K562 (cell line): ENCODE data around the gene CLHC1. TPM values are rescaled to one million over a fixed set of nuclear protein-coding genes. Genes with fewer than 3 reads are reported as not detected.

Experiments used
- CC2D1A ChIP-seq: fragments of 450-650 bp; IDR thresholded peaks from 2 replicates; pipeline ENCODE4 v1.6.1; 2017; ENCODE audit warnings: mild to moderate bottlenecking
- E2F3 ChIP-seq: fragments of 250-450 bp; sonication (Bioruptor Pico); IDR thresholded peaks from 2 replicates; pipeline ENCODE4 v1.4.0; 2020; ENCODE audit warnings: mild to moderate bottlenecking
- GABPA ChIP-seq: fragments of 200-800 bp; sonication (Bioruptor generic); conservative IDR thresholded peaks from 2 replicates; pipeline ENCODE4 v1.6.1; 2016; ENCODE audit warnings: low read depth, missing genetic modification characterization, missing compliant biosample characterization
- HLTF ChIP-seq: fragments of 450-650 bp; IDR thresholded peaks from 2 replicates; pipeline ENCODE4 v1.6.1; 2016
- NR2F6 ChIP-seq: fragments of 450-650 bp; formaldehyde crosslinking; IDR thresholded peaks from 2 replicates; pipeline ENCODE4 v1.4.0; 2020; ENCODE audit warnings: mild to moderate bottlenecking
- RB1 ChIP-seq: fragments of 450-650 bp; IDR thresholded peaks from 2 replicates; pipeline ENCODE4 v1.6.1; 2017; ENCODE audit warnings: low read depth, mild to moderate bottlenecking
- SMARCA5 ChIP-seq: fragments of 450-650 bp; IDR thresholded peaks from 2 replicates; pipeline ENCODE4 v1.6.1; 2016
- polyA plus RNA-seq, 8 experiments: library from polyadenylated mRNA; depleted of rRNA in 4 of 8; stranded (reverse) in 5 of 8; unstranded in 3 of 8; fragments of >200 nt; fragmentation: Nextera tagmentation in 2 of 8; fragmentation: Illumina TruSeq in 1 of 8; extraction: Ambion mirVana in 2 of 8; extraction: Trizol in 1 of 8; gene quantifications; 2 replicates each; pipeline versions ENCODE4 v1.2.1 to v1.2.3, GENCODE V29; 2011 to 2014; ENCODE audit warnings: inconsistent platforms in 1 of 8, missing spikeins in 1 of 8
- total RNA-seq, 7 experiments: library from RNA; depleted of rRNA in 6 of 7; stranded (reverse); fragments of >200 nt in 6 of 7; fragmentation: Illumina TruSeq in 2 of 7; extraction: Trizol in 2 of 7; gene quantifications; 2 replicates each; pipeline versions ENCODE4 v1.2.1 to v1.2.3, GENCODE V29; 2011 to 2021; ENCODE audit warnings: low replicate concordance in 1 of 7
- TF ChIP-seq, protein P1 (sequence below), 2 experiments: fragments of 450-650 bp in 1 of 2; sonication (generic) in 1 of 2; formaldehyde crosslinking in 1 of 2; IDR thresholded peaks; 2 replicates each; pipeline versions ENCODE4 v1.7.1 to v1.9.0; 2016 to 2022; ENCODE audit warnings: inconsistent platforms in 1 of 2, mild to moderate bottlenecking in 1 of 2, missing genetic modification reagents in 1 of 2

The CLHC1 gene
- total and polyA plus RNA-seq, 9 of the 15 experiments (the other 6 are each of a cell fraction or from before 2014, with no cell fraction given): 3.7 to 14.3 (median 8.6) TPM

DNA sequence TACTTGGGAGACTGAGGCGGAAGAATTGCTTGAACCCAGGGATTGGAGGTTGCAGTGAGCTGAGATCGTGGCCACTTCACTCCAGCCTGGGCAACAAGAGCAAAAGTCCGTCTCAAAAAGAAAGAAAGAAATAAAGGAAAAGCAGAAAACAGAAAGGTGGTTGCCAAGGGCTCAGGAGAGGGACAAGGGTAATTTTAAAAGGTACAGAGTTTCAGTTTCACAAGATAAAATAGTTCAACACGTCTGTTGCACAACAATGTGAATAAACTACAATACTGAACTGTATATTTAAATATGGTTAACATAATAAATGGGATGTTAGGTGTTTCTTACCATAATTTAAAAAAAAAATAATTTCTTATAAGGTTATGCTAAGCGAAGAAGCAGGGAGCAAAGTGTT lies 13.3 kb upstream of the CLHC1 start (continued):
- TF ChIP-seq, protein P1, sequence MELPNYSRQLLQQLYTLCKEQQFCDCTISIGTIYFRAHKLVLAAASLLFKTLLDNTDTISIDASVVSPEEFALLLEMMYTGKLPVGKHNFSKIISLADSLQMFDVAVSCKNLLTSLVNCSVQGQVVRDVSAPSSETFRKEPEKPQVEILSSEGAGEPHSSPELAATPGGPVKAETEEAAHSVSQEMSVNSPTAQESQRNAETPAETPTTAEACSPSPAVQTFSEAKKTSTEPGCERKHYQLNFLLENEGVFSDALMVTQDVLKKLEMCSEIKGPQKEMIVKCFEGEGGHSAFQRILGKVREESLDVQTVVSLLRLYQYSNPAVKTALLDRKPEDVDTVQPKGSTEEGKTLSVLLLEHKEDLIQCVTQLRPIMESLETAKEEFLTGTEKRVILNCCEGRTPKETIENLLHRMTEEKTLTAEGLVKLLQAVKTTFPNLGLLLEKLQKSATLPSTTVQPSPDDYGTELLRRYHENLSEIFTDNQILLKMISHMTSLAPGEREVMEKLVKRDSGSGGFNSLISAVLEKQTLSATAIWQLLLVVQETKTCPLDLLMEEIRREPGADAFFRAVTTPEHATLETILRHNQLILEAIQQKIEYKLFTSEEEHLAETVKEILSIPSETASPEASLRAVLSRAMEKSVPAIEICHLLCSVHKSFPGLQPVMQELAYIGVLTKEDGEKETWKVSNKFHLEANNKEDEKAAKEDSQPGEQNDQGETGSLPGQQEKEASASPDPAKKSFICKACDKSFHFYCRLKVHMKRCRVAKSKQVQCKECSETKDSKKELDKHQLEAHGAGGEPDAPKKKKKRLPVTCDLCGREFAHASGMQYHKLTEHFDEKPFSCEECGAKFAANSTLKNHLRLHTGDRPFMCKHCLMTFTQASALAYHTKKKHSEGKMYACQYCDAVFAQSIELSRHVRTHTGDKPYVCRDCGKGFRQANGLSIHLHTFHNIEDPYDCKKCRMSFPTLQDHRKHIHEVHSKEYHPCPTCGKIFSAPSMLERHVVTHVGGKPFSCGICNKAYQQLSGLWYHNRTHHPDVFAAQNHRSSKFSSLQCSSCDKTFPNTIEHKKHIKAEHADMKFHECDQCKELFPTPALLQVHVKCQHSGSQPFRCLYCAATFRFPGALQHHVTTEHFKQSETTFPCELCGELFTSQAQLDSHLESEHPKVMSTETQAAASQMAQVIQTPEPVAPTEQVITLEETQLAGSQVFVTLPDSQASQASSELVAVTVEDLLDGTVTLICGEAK (IDR thresholded peaks at IDR 0.05): no peak
- TF ChIP-seq, protein P1 (CRISPR knock-in tag; IDR thresholded peaks at IDR 0.05): no peak
- TF ChIP-seq SMARCA5 (no peak), RB1 (no peak), GABPA (no peak), NR2F6 (CRISPR knock-in tag) (no peak), CC2D1A (no peak), E2F3 (CRISPR knock-in tag) (no peak), HLTF (no peak)
